Sigmoid colon (tissue), 4 donors: Measurements from ENCODE around the gene PTPA.

ENCODE experiments used
- CTCF ChIP-seq, 4 experiments: fragments of 450-650 bp in 3 of 4; fragments of 200-600 bp in 1 of 4; IDR thresholded peaks; one replicate each; pipeline ENCODE4 v1.5.1; 2016 to 2019; ENCODE audit warnings: antibody characterized with exemption in 4 of 4, mild to moderate bottlenecking in 3 of 4, moderate library complexity in 2 of 4
- POLR2A ChIP-seq, 2 donors: fragments of 450-650 bp; IDR thresholded peaks; one replicate each; pipeline ENCODE4 v1.6.1; 2016; ENCODE audit warnings: antibody characterized with exemption in 2 of 2, mild to moderate bottlenecking in 2 of 2, moderate library complexity in 2 of 2
- POLR2AphosphoS5 ChIP-seq, 4 donors: sonication (generic); formaldehyde crosslinking; IDR thresholded peaks; one replicate each; pipeline ENCODE4 v1.6.1; 2017; ENCODE audit warnings: antibody characterized with exemption in 4 of 4

- TF ChIP-seq POLR2A (IDR thresholded peaks at IDR 0.05) (no peak), CTCF (IDR thresholded peaks at IDR 0.05) (no peak), POLR2AphosphoS5 (IDR thresholded peaks at IDR 0.05) (no peak)
Measured at GRCh38 chr9:129109952-129110739, 1.1 kb upstream of the PTPA start.
